Left ventricle myocardium inferior (tissue), 1 donor: ENCODE measurements around the gene ERGIC3. TPM values are rescaled to one million over a fixed set of nuclear protein-coding genes. Genes with fewer than 3 reads are reported as not detected.
A peak's percentile ranks its signal among the peaks of the same experiment; 100 is the strongest.
"Not testable (repeated sequence)": the region's sequence is repeated elsewhere in the genome, so short reads cannot be mapped to it uniquely, and the experiment has no call there.

Experiments
- DNase-seq: peaks from one replicate; pipeline ENCODE4 v3.0.0-alpha.2; 2020
- H3K27ac ChIP-seq: fragments of 200-600 bp; replicated peaks from 2 replicates; pipeline ENCODE4 v1.8.0; 2021
- H3K27me3 ChIP-seq: fragments of 200-600 bp; 2 replicates; pipeline ENCODE4 v1.8.0; 2021; ENCODE audit warnings: low read depth
- H3K36me3 ChIP-seq: fragments of 200-600 bp; 2 replicates; pipeline ENCODE4 v1.8.0; 2021
- H3K4me1 ChIP-seq: fragments of 200-600 bp; 2 replicates; pipeline ENCODE4 v1.8.0; 2021
- H3K4me3 ChIP-seq: fragments of 200-600 bp; 2 replicates; pipeline ENCODE4 v1.8.0; 2021; ENCODE audit warnings: mild to moderate bottlenecking, moderate library complexity
- H3K9me3 ChIP-seq: fragments of 200-600 bp; replicated peaks from 2 replicates; pipeline ENCODE4 v1.8.0; 2021
- CTCF ChIP-seq: fragments of 200-600 bp; IDR thresholded peaks from 2 replicates; pipeline ENCODE4 v1.8.0; 2021; ENCODE audit warnings: antibody characterized with exemption, mild to moderate bottlenecking, borderline replicate concordance
- intact Hi-C: fragments of 100-400 bp; cut with micrococcal nuclease; formaldehyde crosslinking; loops from one replicate; pipeline ENCODE4 v1.11.0; 2022
- total RNA-seq: library from RNA; stranded (reverse); fragmentation: NEBNext Ultra II Directional; extraction: Animal tissue kit (Norgen Biotek cat#: 25700); gene quantifications from one replicate; pipeline ENCODE4 v1.2.1, GENCODE V29; 2021
- donor health status: DM: no; HTN: yes; CAD: no; lungs with severe emphysema.

The ERGIC3 gene
- total RNA-seq, 1 donor from 2014 or later = 103 TPM

GRCh38 chr20:35514371-35514932 lies 27.4 kb upstream of the ERGIC3 start:
- DNase-seq = no peak
- TF ChIP-seq CTCF = no peak
- no peaks in the 10 kb centered on the region for H3K9me3 ChIP-seq
- intact Hi-C loops = no loop called here
- H3K4me3 ChIP-seq = no peak overlapping the region
- no peak overlapping the region for H3K27ac ChIP-seq
- no peaks in the 10 kb centered on the region for H3K27me3 ChIP-seq
- H3K4me1 ChIP-seq = peaks cover 14% of the 10 kb centered on the region
- peaks cover 24% of the 10 kb centered on the region for H3K36me3 ChIP-seq

- Histone ChIP-seq H3K4me1 (peaks cover 14% of the 10 kb centered on the region), H3K27ac (no peak overlapping the region), H3K4me3 (no peak overlapping the region), H3K36me3 (peaks cover 15% of the 10 kb centered on the region), H3K27me3 (no peaks in the 10 kb centered on the region), H3K9me3 (no peaks in the 10 kb centered on the region)
- DNase-seq = no peak
- intact Hi-C loops = no loop called here
- TF ChIP-seq CTCF = no peak
Measured at GRCh38 chr20:35515341-35515740, 26.5 kb upstream of the ERGIC3 start.

GRCh38 chr20:35515949-35516645 lies 25.8 kb upstream of the ERGIC3 start:
- H3K9me3 ChIP-seq = no peaks in the 10 kb centered on the region
- peaks cover 7% of the 10 kb centered on the region for H3K36me3 ChIP-seq
- no peak for TF ChIP-seq CTCF
- H3K4me1 ChIP-seq = peaks cover 14% of the 10 kb centered on the region
- no peaks in the 10 kb centered on the region for H3K27me3 ChIP-seq
- DNase-seq = no peak
- no peak overlapping the region for H3K4me3 ChIP-seq
- intact Hi-C loops = no loop called here
- H3K27ac ChIP-seq = no peak overlapping the region

- Histone ChIP-seq H3K9me3 (no peaks in the 10 kb centered on the region), H3K36me3 (no peaks in the 10 kb centered on the region), H3K4me1 (peaks cover 11% of the 10 kb centered on the region), H3K27me3 (no peaks in the 10 kb centered on the region), H3K27ac (no peak overlapping the region), H3K4me3 (no peak overlapping the region)
- intact Hi-C loops = no loop called here
- TF ChIP-seq CTCF = no peak
- peak; percentile 20 for DNase-seq
Measured at GRCh38 chr20:35517125-35517524, 24.8 kb upstream of the ERGIC3 start.

GRCh38 chr20:35517767-35518166 lies 24.1 kb upstream of the ERGIC3 start:
- H3K4me1 ChIP-seq, H3K27ac ChIP-seq, H3K27me3 ChIP-seq, intact Hi-C loops, H3K4me3 ChIP-seq, DNase-seq, H3K36me3 ChIP-seq, H3K9me3 ChIP-seq: not testable (repeated sequence)

- Histone ChIP-seq H3K4me1 (peaks cover 10% of the 10 kb centered on the region), H3K27ac (no peak overlapping the region), H3K36me3 (no peaks in the 10 kb centered on the region), H3K4me3 (no peak overlapping the region), H3K27me3 (no peaks in the 10 kb centered on the region), H3K9me3 (no peaks in the 10 kb centered on the region)
- TF ChIP-seq CTCF = no peak
- intact Hi-C loops = no loop called here
- no peak for DNase-seq
Measured at GRCh38 chr20:35518955-35519354, 22.9 kb upstream of the ERGIC3 start.
